ENCODE results near the gene CNTNAP5. TPM values are rescaled to one million over a fixed set of nuclear protein-coding genes. Genes with fewer than 3 reads are reported as not detected.

The CNTNAP5 gene
- total and polyA plus RNA-seq, 2 of the 4 experiments (the other 2 are of a cell fraction): not detected

GRCh38 chr2:124874219-124874618, 849.1 kb downstream of the CNTNAP5 start:
- Histone ChIP-seq H3K18ac (ENCODE audit: low read depth, low read length) (no peak overlapping the region), H3K36me3 (ENCODE audit: control insufficient read depth, insufficient read depth, low read length) (no peaks in the 10 kb centered on the region), H2AFZ (replicated peaks; ENCODE audit: low read length, poor library complexity) (no peak overlapping the region), H2AK9ac (replicated peaks; ENCODE audit: low read depth, low read length, poor library complexity) (no peak overlapping the region), H2BK5ac (ENCODE audit: low read depth, low read length, poor library complexity, severe bottlenecking) (no peak overlapping the region), H3K4me1 (ENCODE audit: control insufficient read depth, insufficient read depth, low read length) (no peaks in the 10 kb centered on the region), H3K9ac (ENCODE audit: low read depth, low read length) (no peak overlapping the region), H3K4me3 (ENCODE audit: insufficient read depth, low read depth, low read length) (no peak overlapping the region), H3K9me3 (ENCODE audit: control insufficient read depth, insufficient read depth, low read length) (no peaks in the 10 kb centered on the region), H4K91ac (ENCODE audit: insufficient read depth, low read depth, low read length) (no peak overlapping the region), H2BK15ac (ENCODE audit: low read depth, low read length) (no peak overlapping the region), H4K5ac (ENCODE audit: low read depth, low read length) (no peak overlapping the region), H2AK5ac (ENCODE audit: low read depth, low read length) (no peak overlapping the region), H3K9me1 (ENCODE audit: insufficient read depth, low read length) (no peaks in the 10 kb centered on the region), H3K4me2 (ENCODE audit: low read depth, low read length) (no peak overlapping the region), H3K56ac (ENCODE audit: extremely low read depth, insufficient read depth, low read length) (no peak overlapping the region), H3K27ac (ENCODE audit: insufficient read depth, low read length) (no peak overlapping the region), H3K14ac (replicated peaks; ENCODE audit: low read depth, low read length) (no peak overlapping the region), H4K20me1 (ENCODE audit: insufficient read depth, low read length) (no peaks in the 10 kb centered on the region), H3K23ac (ENCODE audit: low read depth, low read length) (no peak overlapping the region), H2BK20ac (ENCODE audit: low read depth, low read length) (no peak overlapping the region), H3K27me3 (ENCODE audit: control insufficient read depth, insufficient read depth, low read length) (no peaks in the 10 kb centered on the region), H2BK120ac (ENCODE audit: low read depth, low read length) (no peak overlapping the region), H4K8ac (ENCODE audit: low read depth in 2 of 2, low read length in 2 of 2) (no peak overlapping the region), H3K4ac (ENCODE audit: low read depth, low read length) (no peak overlapping the region), H3K79me1 (ENCODE audit: low read depth in 1 of 2, low read length in 2 of 2) (no peaks in the 10 kb centered on the region)
- BruUV-seq (replicated peaks): no TSS peak
- DNase-seq: peak; percentile 3
- intact Hi-C loops (cut with micrococcal nuclease) (no loop called here), dilution Hi-C loops (cut with HindIII; ENCODE audit: low sequenced_read_pairs, unreplicated experiment) (no loop called here), in situ Hi-C loops (cut with MboI; ENCODE audit: low sequenced_read_pairs) (no loop called here)
- WGBS, 2 experiments (ENCODE audit: extremely low coverage in 2 of 2, insufficient read length in 1 of 2): no CpG with 5 or more reads among the region's 1 CpG
- ChIA-PET POLR2A (ENCODE audit: unreplicated experiment) (no interaction called here), CTCF (no interaction called here)
- no peak for ATAC-seq (ENCODE audit: low read depth)
- TF ChIP-seq MAFK (IDR thresholded peaks at IDR 0.05; ENCODE audit: low read depth, low read length) (no peak), CTCF (conservative IDR thresholded peaks at IDR 0.05; ENCODE audit: low read depth, low read length) (no peak), SMC3 (IDR thresholded peaks at IDR 0.05; ENCODE audit: low read depth, low read length) (no peak), USF2 (IDR thresholded peaks at IDR 0.05; ENCODE audit: low read depth, low read length) (no peak), POLR2A (IDR thresholded peaks at IDR 0.05; ENCODE audit: low read depth, low read length) (no peak), NFE2L2 (IDR thresholded peaks at IDR 0.05; ENCODE audit: low read depth, low read length) (no peak), CEBPB (IDR thresholded peaks at IDR 0.05; ENCODE audit: low read depth, low read length) (no peak), FOS (IDR thresholded peaks at IDR 0.05; ENCODE audit: low read depth, low read length) (no peak), RAD21 (IDR thresholded peaks at IDR 0.05; ENCODE audit: low read length) (no peak), ELK1 (IDR thresholded peaks at IDR 0.05; ENCODE audit: borderline replicate concordance, low read depth, low read length) (no peak), MXI1 (IDR thresholded peaks at IDR 0.05; ENCODE audit: borderline replicate concordance, low read depth, low read length) (no peak), CHD1 (IDR thresholded peaks at IDR 0.05; ENCODE audit: low read depth, low read length) (no peak)

Measured in IMR-90 (cell line).